Measurements from ENCODE around the gene HOTAIR.

HOTAIR gene

DNA sequence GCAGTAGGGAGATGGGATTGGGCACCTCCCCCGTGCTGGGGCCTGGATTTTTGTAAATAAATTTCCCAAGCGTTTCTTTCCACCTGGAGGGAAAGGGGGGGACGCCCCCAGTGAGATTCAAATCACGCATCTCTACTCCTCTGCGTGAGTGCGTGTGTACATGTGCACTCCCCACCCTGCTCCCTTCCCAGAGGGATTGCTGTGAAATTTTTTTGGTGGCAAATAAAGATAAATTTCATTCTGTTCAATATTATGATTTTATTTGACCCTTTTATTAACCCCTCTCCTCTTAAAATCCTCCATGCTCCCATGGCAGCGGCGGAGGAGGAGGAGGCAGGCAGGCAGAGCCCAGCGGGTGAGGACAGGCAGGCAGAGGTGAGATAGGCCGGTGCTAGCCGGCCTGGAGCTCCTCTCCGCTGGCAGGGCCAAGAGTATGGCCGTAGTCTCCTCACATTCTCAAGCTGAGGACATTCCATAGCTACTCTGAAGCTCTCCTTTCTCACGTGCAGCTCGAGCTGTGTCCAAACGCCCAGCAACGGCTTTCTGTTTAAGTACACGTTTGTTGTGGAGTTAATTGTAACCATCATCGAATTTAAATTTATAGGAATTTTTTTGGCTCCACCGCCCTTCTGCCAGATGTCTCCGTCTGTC lies 1.5 kb upstream of the HOTAIR start:
- no peak overlapping the region for H3K4me3 ChIP-seq (ENCODE audit: low read depth, low read length)

DNA sequence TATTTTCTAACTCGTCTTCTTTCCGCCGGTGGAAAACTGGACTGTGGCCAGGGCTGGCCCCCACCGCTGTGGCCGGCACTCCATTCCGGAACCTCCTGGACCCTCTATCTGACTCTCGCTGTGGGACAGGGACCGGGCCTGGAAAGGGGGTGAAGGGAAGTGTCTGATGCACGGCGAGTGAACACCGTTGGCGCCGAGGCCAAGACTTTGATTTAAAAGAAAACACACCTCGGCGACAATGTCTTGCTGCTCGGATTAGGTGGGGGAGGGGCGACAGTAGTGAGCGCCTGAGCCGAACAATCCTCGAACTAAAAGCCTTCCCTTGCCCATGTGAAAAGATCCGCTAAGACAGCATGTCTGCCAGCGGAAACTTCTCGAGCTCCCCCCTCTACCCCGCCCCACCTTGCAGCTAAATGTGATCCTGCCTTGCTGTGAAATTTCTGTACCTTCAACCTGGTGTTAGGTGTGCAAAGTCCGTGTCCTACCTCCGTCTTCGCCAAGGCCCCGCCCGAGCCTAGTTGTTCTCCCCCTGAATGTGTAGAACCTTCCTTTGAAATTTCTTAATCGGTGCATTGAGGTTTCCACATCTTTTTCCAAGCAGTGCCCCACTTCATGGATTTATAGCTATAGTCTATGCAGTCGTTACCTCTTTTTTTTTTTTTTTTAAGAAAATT lies 862 bp upstream of the HOTAIR start:
- no peak overlapping the region for H3K4me3 ChIP-seq (ENCODE audit: low read depth, low read length)

DNA sequence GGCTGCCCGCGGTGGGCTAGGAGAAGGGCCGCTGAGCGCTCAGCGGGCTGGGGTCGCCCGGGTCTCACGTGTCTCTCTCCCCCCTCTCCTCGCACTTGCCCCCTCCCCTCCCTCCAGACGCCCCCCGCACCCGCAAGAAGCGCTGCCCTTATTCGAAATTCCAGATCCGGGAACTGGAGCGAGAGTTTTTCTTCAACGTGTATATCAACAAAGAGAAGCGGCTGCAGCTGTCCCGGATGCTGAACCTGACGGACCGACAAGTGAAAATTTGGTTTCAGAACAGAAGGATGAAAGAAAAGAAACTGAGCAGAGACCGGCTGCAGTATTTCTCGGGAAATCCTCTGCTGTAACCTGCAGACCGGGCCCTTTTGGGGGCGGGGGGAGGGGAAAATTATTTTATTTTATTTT lies 314 bp upstream of the HOTAIR start:
- H3K4me3 ChIP-seq (ENCODE audit: low read depth, low read length), result no peak overlapping the region

DNA sequence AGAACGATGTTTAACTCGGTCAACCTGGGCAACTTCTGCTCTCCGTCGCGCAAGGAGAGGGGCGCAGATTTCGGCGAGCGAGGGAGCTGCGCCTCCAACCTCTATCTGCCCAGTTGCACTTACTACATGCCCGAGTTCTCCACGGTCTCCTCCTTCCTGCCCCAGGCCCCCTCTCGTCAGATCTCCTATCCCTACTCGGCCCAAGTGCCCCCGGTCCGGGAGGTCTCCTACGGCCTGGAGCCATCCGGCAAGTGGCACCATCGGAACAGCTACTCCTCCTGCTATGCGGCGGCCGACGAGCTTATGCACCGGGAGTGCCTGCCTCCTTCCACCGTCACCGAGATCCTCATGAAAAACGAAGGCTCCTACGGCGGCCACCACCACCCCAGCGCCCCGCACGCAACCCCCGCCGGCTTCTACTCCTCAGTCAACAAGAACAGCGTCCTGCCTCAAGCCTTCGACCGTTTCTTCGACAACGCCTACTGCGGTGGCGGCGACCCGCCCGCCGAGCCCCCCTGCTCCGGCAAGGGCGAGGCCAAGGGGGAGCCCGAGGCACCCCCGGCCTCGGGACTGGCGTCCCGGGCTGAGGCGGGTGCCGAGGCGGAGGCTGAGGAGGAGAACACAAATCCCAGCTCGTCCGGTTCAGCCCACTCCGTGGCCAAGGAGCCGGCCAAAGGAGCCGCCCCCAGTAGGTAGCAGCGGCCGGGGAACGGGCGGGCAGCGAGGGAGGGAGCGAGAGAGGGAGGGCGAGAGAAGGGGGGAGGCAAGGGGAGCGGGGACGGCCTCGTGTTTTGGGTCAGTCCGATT lies 1.3 kb downstream of the HOTAIR start:
- H3K4me3 ChIP-seq (ENCODE audit: low read depth, low read length), result no peak overlapping the region

DNA sequence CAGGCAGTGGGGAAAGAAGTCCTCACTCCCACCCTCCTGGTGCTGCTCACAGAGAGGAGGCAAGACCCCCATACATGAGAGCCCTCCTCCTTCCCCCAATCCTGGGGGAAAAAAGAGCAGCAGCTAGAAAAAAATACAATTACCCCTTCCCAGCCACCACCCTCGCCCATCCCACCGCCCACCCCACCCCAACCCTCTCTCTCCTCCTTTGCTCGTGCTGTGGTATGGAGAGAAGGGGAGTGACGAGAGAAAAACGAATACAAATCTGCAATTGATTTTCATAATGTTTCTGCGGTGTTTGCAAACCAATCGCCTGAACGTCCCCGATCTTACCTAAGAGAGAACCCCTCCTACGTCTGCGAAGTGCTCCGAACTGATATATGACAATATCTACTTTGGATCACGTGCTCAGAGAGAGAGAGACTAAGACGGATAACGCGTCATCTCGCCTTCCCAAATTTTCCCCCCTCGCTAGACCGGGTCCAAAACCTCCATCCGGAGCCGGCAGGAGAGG lies 2.0 kb downstream of the HOTAIR start, which contains the start of gene HOXC11:
TSS of gene HOXC11 (plus strand) at position 405 of the 514 bp plus-strand sequence. CDS start 116 bp downstream, outside the sequence.
- no peak within 1 kb of the TSS for H3K4me3 ChIP-seq (ENCODE audit: low read depth, low read length)

DNA sequence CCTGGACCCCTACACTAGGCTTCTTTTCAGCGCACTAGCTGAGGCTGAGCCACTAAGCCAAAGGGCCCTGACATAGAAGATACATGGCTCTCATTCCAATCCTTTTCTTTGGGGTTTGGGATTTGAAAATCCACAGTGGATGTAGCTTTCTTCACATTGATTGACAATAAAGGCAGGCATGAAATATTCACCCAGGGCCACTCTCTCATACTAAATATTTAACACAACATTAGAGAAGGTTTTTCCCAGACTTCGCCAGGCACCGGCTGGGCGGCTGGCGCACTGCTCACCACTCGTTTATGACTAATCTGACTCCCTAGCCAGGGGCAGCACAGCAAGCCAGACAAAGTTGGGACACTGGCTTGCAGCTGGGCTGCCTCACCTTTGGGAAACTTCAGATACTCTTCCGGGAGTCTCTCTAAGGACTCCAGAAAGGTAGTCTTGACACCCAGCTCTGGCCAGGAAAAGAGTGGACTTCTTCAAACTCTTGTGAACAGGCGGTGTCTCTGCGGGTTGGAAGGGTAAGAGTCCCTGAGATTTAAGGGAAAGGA lies 2.5 kb downstream of the HOTAIR start:
- no peak overlapping the region for H3K4me3 ChIP-seq (ENCODE audit: low read depth, low read length)

DNA sequence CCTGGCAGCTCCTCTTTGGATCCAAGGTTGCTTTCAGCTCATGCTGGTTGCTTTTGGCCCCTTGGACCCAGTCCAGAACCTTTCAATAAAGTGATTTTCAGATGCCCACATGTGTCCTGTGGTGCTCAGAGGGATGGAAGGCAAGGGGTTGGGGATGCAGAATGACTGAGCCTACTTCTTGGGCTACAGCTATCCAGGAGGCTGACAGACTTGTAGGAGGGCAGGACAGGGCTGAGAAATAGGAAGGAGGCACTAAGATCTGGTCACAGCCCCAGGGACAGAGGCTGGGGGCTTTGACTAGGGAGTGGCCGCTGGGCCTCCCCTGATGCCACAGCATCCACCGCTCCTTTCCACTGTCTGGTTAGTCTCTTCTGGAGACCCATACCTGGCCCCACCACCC lies 3.1 kb downstream of the HOTAIR start:
- no peak overlapping the region for H3K4me3 ChIP-seq (ENCODE audit: low read depth, low read length)

DNA sequence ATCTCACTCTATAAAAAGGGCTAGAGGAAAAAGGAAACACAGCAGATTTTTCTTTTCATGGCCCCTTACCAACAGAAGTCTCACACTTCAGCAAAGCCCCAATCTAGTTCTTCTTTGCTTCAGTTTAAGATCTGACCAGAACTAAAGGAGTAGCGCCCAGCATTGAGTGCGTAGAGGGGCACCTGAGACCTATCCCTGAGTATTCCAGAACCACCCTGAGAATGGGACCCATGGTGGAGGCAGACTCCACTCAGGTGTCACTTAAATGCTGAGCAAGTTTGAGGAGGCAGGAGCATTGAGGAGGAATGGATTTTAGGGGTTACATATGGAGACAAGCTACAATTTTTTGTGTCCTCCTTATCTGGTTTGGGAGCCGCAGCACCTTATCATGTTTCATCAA lies 3.6 kb downstream of the HOTAIR start:
- H3K4me3 ChIP-seq (ENCODE audit: low read depth, low read length), result no peak overlapping the region

DNA sequence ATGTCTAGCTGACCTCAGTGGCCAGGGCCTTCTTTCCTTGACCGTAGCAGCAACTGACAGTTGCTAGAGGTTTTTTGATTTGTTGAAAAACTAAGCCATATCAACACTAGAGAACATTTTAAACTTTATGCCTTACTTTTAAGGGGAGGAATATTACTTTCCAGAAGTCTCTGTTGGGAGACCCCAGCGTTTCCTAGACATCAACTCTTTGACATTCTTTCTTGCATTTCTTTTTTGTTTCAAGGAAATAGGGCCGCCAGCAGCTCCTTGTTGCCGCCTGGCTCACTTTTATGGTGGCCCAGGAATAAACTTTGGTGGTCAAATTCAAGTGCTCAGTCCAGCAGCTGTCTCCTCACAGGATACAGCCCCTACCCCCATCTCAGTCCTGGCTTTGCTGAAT lies 4.3 kb downstream of the HOTAIR start:
- H3K4me3 ChIP-seq (ENCODE audit: low read depth, low read length), result no peak overlapping the region

DNA sequence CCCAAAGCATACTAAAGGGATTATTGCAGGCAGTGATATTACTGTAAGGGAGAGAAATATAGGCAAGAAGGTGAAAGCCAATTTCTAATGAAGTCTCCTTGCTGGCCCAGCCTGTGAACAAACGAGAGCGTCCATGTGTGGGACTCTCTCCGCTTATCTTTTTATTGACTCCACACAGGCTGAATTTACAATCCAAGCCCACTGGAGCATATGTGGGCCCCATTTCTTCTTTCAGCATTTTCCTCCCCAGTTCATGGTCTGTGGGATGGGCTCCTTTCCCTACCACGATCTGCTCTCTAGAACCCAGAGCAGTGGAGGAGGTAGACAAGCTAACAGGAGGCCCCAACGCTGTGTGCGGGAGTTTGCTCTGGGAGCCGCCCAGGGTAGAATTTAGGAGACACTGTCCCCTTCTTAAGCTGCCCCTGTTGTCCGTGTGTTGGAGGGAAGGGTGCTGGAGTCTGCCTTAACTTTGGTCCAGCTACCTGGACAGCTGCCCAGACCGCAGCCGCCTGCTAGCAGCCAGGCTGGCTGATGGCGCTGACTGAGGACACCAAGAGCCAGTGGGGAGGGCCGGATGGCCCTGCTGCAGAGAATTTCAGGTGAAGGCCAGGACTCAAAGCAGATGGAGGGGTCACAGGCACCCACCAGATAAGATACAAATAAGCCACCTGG lies 5.0 kb downstream of the HOTAIR start:
- H3K4me3 ChIP-seq (ENCODE audit: low read depth, low read length), result no peak overlapping the region

DNA sequence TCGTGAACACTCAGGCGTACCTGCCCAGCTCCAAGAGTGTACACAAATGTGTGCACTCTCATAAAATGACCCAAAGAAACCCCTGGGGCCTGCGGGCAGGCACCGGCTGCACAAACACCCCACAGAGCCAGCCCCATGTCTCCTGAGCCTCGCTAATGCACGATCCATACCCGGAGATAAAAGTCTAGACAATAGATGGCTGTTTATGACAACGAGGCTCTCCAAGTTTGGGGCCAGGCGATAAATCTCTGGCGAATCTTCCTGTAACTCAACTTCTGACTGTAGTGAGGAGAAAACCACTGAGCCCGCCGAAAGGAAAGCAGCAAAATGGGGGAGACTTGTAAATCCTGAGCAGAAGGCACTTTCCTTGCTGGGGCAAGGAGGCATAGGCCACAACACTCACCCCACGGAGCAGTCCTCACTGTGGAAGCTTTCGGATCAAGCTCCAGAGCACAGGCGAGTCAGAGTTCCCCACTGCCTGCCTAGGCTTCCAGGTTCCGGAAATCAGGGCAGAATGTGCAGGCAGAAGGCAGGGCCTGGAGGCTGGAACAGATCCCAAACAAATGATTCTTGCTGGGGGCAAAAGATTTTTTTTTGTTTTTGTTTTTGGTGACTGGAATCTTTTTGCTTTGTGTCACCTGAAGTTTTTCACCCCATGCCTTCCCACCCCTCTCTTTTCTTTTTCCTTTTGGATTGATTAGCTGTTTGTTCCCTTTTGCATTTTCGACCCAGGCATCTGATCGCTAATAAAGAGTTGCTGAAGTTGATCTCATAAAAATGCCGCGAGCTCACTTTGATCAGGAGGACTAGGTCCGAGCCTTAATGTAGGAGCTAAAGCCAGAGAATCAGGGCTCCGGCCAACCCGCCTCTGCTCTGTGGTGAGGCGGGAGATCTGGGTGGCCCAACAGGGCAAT lies 6.3 kb downstream of the HOTAIR start:
- H3K4me3 ChIP-seq (ENCODE audit: low read depth, low read length), result no peak overlapping the region

DNA sequence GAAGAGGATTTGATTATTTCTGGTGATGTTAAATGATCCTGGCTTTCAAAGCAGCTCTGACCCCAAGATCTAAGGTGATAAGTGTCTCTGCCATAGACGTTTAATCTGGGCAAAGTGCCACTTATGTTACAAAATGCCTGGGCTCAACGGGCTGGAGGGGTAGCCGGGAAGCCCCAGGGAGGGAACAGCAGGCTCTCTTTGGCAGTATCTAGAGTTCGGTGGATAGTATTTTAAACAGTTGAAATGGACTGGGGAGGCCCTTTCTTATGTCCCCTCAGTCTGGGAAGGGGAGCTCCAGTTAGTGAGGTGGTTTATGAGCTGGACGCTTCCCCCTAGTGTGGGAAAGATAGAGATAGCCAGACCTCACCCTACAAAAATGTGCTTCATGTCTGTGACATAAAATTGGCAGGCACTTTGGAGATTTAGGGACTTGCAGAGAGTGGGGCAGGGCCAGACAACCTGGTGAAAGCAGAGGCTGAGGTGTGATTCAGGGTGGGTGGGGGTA lies 7.3 kb downstream of the HOTAIR start:
- H3K4me3 ChIP-seq (ENCODE audit: low read depth, low read length), result no peak overlapping the region

DNA sequence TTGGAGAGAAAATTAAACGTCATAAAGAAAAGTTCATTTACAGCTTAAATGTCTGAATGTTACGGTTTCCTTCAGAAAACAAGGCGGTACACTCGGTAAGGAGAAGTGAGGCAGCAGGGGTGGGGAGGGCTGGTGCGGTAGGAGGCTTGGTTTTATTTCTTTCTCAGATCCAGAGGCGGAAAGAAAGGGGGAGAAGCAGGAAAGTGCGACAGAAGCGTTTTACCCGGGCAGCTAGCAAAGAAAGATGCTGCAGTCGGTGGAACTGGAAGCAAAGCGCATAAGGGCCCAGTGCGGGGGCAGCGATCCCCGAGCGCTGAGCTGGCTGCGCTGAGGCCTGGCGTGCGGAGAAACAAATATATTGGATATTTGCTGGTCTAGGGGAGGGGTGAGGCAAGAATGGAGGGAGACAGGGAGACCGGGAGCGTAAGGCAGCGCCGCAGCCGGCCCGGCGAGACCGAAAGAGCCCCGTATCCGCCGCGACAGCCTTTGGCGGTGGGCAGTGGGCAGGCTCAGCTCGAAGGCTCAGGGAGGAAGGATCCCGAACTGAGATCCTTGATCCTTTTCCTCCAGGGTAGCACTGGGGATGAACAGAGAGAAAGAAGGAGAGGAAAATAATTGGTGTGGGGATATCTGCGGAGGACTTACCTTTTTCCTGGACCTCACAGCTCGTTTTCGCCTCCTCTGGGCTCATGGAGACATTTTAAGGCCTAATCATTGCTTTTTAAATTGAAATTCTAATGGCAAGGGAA lies 8.2 kb downstream of the HOTAIR start:
- no peak overlapping the region for H3K4me3 ChIP-seq (ENCODE audit: low read depth, low read length)

DNA sequence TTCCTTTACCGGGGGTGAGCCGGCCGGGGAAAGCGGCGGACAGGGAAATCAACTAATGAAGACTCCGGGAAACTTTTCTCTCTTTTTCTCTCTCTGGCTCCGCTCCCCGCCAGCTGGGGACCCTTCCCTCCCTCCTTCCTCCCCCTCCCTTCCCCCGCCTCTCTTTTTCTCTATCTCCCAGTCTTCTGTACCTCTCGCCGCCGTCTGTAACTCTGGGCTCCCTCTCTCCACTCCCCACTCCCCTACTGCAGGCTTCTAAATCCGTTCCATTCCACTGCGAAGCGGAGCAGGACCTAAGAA lies 8.7 kb downstream of the HOTAIR start:
- H3K4me3 ChIP-seq (ENCODE audit: low read depth, low read length), result no peak overlapping the region

DNA sequence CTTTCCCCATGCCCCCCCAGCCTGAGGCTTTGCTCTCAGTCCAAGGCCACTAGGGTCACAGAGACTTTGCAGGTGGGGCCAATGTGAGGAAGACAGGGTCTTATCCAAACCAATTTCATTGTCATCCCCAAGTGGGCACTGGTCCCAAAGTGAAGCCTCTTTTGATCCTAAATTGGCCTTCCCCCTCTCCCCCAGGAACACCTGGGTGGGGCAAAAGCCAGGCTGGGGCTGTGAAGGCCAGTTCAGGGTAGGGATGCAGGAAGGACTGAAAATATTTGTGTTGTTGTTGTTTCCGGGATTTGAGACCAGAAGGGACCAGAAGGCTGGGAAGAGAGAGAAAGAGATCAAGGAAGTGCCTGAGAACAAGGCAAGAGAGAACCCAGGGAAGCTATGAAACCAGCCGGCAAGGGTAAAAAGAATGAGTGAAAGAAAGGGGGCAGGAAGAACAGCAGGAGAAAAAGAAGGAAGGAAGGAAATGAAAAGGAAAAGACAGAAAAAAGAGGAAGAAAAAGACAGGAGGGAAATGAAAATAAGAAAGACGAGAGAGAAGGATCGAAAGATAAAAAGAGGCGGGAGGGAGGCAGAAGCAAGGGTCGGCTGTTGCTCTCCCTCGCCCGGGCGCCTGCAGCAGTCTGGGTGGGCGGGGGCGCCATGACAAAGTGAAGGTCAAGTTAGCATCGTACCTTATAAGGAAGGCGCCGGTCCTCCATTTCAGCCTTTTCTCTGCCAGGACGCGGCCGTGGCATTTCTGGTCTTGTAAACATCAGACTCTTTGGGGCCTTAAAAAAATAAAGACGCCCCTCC lies 9.3 kb downstream of the HOTAIR start:
- H3K4me3 ChIP-seq (ENCODE audit: low read depth, low read length), result no peak overlapping the region

DNA sequence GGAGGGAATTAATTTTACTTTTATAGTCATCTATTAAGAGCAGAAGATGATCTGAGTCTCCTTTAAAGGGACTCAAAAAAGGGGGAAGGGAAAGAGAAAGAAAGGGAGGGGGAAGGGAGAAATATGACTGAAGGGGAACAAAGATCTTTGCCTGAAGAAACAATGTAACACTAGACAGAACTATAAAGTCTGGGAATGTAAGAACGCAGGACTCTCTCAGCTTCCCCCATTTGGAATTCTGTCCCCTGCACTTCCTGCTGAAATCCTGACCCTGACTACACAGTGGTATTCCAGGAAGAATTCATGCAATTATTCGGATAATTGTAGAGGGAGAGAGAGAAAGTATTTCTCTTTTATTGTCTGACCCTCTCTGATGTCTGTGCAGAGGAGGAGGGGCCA lies 10.4 kb downstream of the HOTAIR start:
- H3K4me3 ChIP-seq (ENCODE audit: low read depth, low read length), result no peak overlapping the region

DNA sequence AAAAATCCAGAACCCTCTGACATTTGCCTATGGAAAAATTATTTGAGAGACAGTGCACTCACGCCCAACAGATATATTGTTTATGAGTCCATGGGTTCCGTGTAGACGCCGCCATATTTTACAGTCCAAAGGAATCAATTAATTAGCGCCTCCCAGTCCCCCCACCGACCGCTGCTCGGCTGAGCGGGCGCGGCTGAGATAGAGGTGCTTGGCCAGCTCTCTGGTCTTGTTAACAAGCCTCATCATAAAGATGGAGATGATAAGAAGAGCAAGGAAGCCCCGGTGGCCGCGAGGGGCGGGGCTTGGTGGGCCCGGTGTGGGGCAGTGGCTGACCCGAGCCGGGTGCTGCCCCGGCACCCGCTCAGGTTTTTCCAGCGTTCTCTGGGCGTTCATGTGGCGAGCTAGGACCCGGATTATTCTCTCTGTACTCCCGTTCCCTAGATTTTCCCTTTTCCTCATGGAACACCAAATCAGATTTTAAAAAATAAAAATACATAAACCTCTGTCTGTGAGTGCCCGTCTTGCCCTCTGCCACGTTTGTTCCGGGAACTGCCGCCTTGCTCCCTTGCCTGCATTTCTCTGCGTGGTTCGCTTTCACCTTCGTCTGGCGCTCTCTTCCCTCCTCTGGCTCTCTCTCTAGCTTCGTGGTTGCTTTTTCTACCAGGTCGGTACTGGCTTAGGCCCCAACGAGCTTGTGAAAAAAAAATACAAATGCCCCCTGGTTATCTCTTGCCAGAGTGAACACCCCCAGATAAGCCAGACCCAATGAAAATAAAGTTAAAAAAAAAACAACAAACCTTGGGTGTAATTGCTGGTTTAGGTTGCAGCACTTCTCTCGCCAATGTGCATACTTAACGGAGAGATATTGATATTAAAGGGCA lies 11.1 kb downstream of the HOTAIR start:
- H3K4me3 ChIP-seq (ENCODE audit: low read depth, low read length), result no peak overlapping the region

Measured in iPS-11a (cell line).